ENCODE measurements around the gene CCNG2. TPM values are rescaled to one million over a fixed set of nuclear protein-coding genes. Genes with fewer than 3 reads are reported as not detected.

CCNG2 gene
- total RNA-seq, 1 donor from 2014 or later = 115 TPM

DNA sequence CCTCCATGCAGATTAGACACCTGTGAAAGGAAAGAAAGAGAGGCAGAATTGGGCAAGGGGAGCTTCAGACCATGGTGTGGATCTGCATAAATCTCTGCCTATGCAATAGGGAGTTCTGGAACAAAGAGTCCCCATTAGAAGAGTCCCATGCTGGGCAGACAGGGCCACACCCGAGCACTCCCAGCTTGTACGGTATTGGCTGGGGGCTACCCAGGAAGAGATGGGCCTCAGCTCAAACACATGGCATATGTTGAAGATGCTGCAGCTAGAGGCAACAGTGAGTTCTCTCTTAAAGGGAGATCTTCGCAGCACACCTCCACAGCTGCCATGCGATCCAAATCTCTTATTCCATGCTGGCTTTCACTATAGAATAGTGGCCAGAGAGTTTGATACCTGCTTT, 24.7 kb downstream of the CCNG2 start:
- no peaks in the 10 kb centered on the region for H3K36me3 Mint-ChIP-seq (ENCODE audit: unreplicated experiment)

DNA sequence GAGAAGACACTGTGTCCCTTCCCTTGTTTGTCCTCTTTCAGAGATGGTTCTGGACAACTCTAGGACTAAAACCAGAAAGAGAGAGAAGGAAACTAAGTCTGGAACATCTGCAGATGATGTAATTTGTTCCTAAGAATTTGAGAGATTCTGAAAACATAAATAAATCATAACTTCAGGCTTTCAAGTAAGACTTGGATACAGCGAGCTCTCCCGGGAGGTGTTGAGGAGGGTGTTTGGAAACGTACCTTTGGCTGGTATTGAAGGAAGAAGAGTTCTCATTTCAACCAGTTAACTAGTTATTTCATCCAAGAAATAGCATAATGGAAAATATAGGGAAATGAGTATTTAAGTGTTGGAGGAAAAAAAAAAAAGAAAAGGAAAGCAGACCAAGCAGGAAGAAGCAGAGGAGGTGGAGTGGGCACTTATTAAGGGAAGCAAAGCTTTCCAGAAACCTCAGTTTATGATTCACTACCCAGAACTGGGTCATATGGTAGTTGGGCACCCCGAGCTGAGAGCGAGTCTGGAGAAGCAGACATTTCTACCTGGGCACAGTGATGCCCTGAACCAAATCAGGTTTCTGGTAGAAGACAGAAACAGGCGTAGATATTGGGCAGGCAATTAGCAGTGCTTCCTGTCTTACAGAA, 26.9 kb downstream of the CCNG2 start:
- TF ChIP-seq, protein P1, sequence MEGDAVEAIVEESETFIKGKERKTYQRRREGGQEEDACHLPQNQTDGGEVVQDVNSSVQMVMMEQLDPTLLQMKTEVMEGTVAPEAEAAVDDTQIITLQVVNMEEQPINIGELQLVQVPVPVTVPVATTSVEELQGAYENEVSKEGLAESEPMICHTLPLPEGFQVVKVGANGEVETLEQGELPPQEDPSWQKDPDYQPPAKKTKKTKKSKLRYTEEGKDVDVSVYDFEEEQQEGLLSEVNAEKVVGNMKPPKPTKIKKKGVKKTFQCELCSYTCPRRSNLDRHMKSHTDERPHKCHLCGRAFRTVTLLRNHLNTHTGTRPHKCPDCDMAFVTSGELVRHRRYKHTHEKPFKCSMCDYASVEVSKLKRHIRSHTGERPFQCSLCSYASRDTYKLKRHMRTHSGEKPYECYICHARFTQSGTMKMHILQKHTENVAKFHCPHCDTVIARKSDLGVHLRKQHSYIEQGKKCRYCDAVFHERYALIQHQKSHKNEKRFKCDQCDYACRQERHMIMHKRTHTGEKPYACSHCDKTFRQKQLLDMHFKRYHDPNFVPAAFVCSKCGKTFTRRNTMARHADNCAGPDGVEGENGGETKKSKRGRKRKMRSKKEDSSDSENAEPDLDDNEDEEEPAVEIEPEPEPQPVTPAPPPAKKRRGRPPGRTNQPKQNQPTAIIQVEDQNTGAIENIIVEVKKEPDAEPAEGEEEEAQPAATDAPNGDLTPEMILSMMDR (IDR thresholded peaks at IDR 0.05; ENCODE audit: partially characterized antibody, unreplicated experiment) = no peak
- Mint-ChIP-seq H3K4me3 (ENCODE audit: unreplicated experiment) (no peak overlapping the region), H3K4me1 (ENCODE audit: low read depth, unreplicated experiment) (peaks cover 15% of the 10 kb centered on the region), H3K27me3 (ENCODE audit: unreplicated experiment) (no peaks in the 10 kb centered on the region), H3K36me3 (ENCODE audit: unreplicated experiment) (no peaks in the 10 kb centered on the region), H3K9me3 (ENCODE audit: unreplicated experiment) (no peaks in the 10 kb centered on the region), H3K27ac (ENCODE audit: unreplicated experiment) (no peak overlapping the region)
- no peak for DNase-seq

More for the DNA sequence above, 24.7 kb downstream of the CCNG2 start:
- Mint-ChIP-seq H3K27me3 (ENCODE audit: unreplicated experiment) (peaks cover 3% of the 10 kb centered on the region), H3K4me1 (ENCODE audit: low read depth, unreplicated experiment) (peaks cover 12% of the 10 kb centered on the region), H3K27ac (ENCODE audit: unreplicated experiment) (peak overlapping the region; percentile 8), H3K4me3 (ENCODE audit: unreplicated experiment) (no peak overlapping the region), H3K9me3 (ENCODE audit: unreplicated experiment) (no peaks in the 10 kb centered on the region)
- DNase-seq = no peak
- TF ChIP-seq, protein P1 (IDR thresholded peaks at IDR 0.05; ENCODE audit: partially characterized antibody, unreplicated experiment) = no peak

DNA sequence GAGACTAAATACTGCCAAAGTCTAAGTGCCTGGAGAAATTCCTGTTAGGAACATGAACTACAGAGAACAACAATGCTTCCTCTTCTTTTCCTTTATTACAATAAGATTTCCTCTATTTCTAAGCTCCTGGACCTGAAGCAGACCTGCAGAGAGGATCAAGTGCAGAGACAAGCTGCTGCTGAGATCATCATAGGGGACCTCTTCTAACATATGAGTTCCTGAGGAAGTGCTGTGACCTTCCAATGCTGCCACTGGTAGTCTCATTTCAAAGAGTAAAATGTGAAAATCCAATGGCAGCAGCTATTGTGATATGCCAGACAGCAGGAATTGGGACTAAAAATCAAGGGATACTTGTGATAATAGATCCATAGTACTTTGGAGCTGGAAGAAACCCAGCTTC, 28.0 kb downstream of the CCNG2 start:
- H3K36me3 Mint-ChIP-seq (ENCODE audit: unreplicated experiment) = no peaks in the 10 kb centered on the region
- no peaks in the 10 kb centered on the region for H3K9me3 Mint-ChIP-seq (ENCODE audit: unreplicated experiment)
- no peak overlapping the region for H3K27ac Mint-ChIP-seq (ENCODE audit: unreplicated experiment)
- H3K4me3 Mint-ChIP-seq (ENCODE audit: unreplicated experiment) = no peak overlapping the region
- TF ChIP-seq, protein P1 (IDR thresholded peaks at IDR 0.05; ENCODE audit: partially characterized antibody, unreplicated experiment) = no peak
- peaks cover 15% of the 10 kb centered on the region for H3K4me1 Mint-ChIP-seq (ENCODE audit: low read depth, unreplicated experiment)
- H3K27me3 Mint-ChIP-seq (ENCODE audit: unreplicated experiment) = no peaks in the 10 kb centered on the region
- DNase-seq = no peak

DNA sequence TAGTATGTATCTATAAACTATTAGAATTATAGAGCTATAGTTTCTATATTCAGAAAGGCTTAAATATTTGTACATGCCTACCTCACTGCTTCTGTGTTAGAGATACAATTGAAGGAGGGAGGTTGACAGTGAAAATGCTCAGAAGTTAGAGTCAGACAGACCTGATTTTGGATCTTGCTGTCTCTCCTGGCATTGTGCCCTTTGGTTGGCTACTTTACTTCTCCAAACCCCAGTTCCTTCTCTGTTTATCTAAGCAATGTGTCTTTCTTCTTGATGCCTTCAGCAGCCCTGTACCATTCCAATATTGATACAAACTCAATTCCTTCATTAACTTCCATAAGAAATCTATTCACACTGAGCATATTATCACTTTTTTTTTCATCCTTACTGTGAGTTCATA, 28.7 kb downstream of the CCNG2 start:
- no peaks in the 10 kb centered on the region for H3K27me3 Mint-ChIP-seq (ENCODE audit: unreplicated experiment)
- no peak for DNase-seq
- H3K27ac Mint-ChIP-seq (ENCODE audit: unreplicated experiment) = no peak overlapping the region
- TF ChIP-seq, protein P1 (IDR thresholded peaks at IDR 0.05; ENCODE audit: partially characterized antibody, unreplicated experiment) = no peak
- H3K36me3 Mint-ChIP-seq (ENCODE audit: unreplicated experiment) = no peaks in the 10 kb centered on the region
- H3K4me3 Mint-ChIP-seq (ENCODE audit: unreplicated experiment) = no peak overlapping the region
- peaks cover 15% of the 10 kb centered on the region for H3K4me1 Mint-ChIP-seq (ENCODE audit: low read depth, unreplicated experiment)
- no peaks in the 10 kb centered on the region for H3K9me3 Mint-ChIP-seq (ENCODE audit: unreplicated experiment)

DNA sequence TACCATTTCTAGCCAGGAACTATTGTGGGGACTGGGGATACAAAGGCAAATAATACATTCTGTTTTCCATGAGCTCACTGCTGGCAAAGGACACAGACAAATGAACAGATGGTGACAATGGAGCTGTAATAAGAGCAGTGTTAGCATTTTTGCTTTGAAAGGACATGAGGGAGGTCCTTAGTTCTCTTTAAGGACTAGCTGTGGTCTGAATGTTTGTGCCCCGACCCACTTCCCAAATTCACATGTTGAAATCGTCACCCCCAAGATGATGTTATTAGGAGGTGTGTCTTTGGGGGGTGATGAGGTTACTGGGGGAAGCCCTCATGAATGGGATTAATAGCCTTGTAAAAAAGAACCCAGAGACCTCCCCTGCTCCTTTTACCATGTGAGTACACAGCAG, 30.3 kb downstream of the CCNG2 start:
- Mint-ChIP-seq H3K27ac (ENCODE audit: unreplicated experiment) (peak overlapping the region; percentile 57), H3K4me1 (ENCODE audit: low read depth, unreplicated experiment) (peaks cover 13% of the 10 kb centered on the region), H3K36me3 (ENCODE audit: unreplicated experiment) (no peaks in the 10 kb centered on the region), H3K27me3 (ENCODE audit: unreplicated experiment) (no peaks in the 10 kb centered on the region), H3K9me3 (ENCODE audit: unreplicated experiment) (no peaks in the 10 kb centered on the region), H3K4me3 (ENCODE audit: unreplicated experiment) (no peak overlapping the region)
- TF ChIP-seq, protein P1 (IDR thresholded peaks at IDR 0.05; ENCODE audit: partially characterized antibody, unreplicated experiment) = no peak
- no peak for DNase-seq

All from glutamatergic neuron (in vitro differentiated cells).